ENCODE results near the gene S1PR3.

S1PR3 gene

DNA sequence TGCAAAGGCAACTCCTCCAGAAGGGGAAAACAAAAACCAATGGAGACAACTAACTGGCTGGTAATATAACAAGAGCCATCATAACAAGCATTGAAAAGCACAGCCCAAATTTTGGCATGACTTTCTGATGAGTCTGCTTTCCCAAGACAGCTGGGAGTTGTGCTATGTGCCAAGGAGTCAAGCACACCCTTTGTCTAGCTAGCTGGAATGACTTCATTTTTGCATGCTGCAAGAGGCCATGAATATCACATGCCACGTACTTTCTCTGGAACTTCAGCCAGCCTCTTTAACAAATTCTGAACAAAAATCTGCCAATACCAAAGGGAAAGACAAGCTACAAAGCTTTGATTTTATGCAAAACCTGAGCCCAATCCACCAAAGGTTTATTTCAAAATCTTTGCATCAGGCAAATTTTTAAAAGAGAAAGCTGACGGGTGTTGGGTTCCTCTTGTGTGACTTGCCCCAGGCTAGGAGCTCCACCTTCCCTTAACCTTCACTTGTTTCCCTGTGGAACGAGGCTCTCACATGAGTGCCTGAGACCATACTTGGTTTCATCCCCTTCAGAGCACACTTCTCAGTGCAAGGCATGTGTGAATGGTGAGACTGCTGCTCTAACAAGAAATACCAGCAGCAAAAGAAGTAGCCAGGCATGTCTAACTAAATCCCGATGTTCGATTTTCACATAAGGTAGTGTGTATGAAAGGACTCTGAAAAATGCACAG lies 47.3 kb downstream of the S1PR3 start:
- Histone ChIP-seq H3K27me3 (ENCODE audit: insufficient read depth, low read length) (no peaks in the 10 kb centered on the region), H2AFZ (ENCODE audit: low read length) (no peak overlapping the region), H3K4me3 (ENCODE audit: low read depth, low read length, poor library complexity, severe bottlenecking) (no peak overlapping the region), H3K9me2 (ENCODE audit: low read depth, low read length) (no peaks in the 10 kb centered on the region), H3K4me1 (ENCODE audit: insufficient read depth, low read length, severe bottlenecking) (no peaks in the 10 kb centered on the region), H3F3A (ENCODE audit: insufficient read depth, low read length) (no peaks in the 10 kb centered on the region), H3K9ac (ENCODE audit: low read length) (no peak overlapping the region), H3K9me3 (ENCODE audit: low read length) (no peaks in the 10 kb centered on the region), H3K4me2 (ENCODE audit: low read length) (no peak overlapping the region), H3K79me2 (ENCODE audit: insufficient read depth, low read length) (no peaks in the 10 kb centered on the region), H4K20me1 (ENCODE audit: insufficient read depth, low read length) (no peaks in the 10 kb centered on the region), H3K27ac (ENCODE audit: low read depth, low read length, poor library complexity, severe bottlenecking) (no peak overlapping the region), H3K36me3 (ENCODE audit: insufficient read depth, low read length) (no peaks in the 10 kb centered on the region)
- TF ChIP-seq, protein P1, sequence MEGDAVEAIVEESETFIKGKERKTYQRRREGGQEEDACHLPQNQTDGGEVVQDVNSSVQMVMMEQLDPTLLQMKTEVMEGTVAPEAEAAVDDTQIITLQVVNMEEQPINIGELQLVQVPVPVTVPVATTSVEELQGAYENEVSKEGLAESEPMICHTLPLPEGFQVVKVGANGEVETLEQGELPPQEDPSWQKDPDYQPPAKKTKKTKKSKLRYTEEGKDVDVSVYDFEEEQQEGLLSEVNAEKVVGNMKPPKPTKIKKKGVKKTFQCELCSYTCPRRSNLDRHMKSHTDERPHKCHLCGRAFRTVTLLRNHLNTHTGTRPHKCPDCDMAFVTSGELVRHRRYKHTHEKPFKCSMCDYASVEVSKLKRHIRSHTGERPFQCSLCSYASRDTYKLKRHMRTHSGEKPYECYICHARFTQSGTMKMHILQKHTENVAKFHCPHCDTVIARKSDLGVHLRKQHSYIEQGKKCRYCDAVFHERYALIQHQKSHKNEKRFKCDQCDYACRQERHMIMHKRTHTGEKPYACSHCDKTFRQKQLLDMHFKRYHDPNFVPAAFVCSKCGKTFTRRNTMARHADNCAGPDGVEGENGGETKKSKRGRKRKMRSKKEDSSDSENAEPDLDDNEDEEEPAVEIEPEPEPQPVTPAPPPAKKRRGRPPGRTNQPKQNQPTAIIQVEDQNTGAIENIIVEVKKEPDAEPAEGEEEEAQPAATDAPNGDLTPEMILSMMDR (IDR thresholded peaks at IDR 0.05; ENCODE audit: low read length) = no peak
- no peak for TF ChIP-seq EZH2 (IDR thresholded peaks at IDR 0.05; ENCODE audit: borderline replicate concordance, low read length)

DNA sequence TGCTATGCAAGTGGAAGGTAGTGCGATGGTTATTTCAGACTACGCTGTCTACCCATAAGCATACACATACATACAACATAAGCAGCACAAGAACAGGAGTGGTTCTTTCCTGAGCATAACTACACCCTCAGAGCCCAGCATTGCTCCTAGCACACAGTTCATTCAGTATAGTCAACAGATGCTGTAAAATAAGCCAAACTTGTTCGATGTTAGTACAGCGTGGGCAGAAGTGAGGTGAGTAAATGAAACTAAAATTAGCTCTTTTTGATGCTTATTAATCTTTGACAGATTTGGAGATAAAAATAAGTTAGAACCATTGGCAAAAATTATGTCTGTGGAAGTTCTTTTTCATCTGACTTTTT lies 47.8 kb downstream of the S1PR3 start:
- Histone ChIP-seq H2AFZ (ENCODE audit: low read length) (no peak overlapping the region), H3K9me2 (ENCODE audit: low read depth, low read length) (no peaks in the 10 kb centered on the region), H4K20me1 (ENCODE audit: insufficient read depth, low read length) (no peaks in the 10 kb centered on the region), H3F3A (ENCODE audit: insufficient read depth, low read length) (no peaks in the 10 kb centered on the region), H3K4me1 (ENCODE audit: insufficient read depth, low read length, severe bottlenecking) (no peaks in the 10 kb centered on the region), H3K27me3 (ENCODE audit: insufficient read depth, low read length) (no peaks in the 10 kb centered on the region), H3K27ac (ENCODE audit: low read depth, low read length, poor library complexity, severe bottlenecking) (no peak overlapping the region), H3K4me3 (ENCODE audit: low read depth, low read length, poor library complexity, severe bottlenecking) (no peak overlapping the region), H3K4me2 (ENCODE audit: low read length) (no peak overlapping the region), H3K79me2 (ENCODE audit: insufficient read depth, low read length) (no peaks in the 10 kb centered on the region), H3K36me3 (ENCODE audit: insufficient read depth, low read length) (no peaks in the 10 kb centered on the region), H3K9ac (ENCODE audit: low read length) (no peak overlapping the region), H3K9me3 (ENCODE audit: low read length) (no peaks in the 10 kb centered on the region)
- TF ChIP-seq, protein P1 (IDR thresholded peaks at IDR 0.05; ENCODE audit: low read length) = no peak
- TF ChIP-seq EZH2 (IDR thresholded peaks at IDR 0.05; ENCODE audit: borderline replicate concordance, low read length) = no peak

DNA sequence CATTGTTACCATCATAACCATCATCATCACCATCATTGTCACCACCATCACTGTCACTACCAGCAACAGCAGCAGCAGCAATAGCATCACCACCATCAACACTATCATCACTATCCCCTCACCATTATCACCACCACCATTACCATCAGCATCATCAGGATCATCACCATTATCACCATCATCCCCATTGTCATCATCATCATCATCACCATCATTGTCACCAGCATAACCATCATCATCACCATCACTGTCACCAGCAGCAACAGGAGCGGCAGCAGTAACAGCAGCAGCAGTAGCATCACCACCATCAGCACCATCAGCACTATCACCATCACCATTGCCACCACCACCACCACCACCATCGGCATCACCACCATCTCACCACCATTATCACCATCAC lies 48.4 kb downstream of the S1PR3 start:
- Histone ChIP-seq H3K36me3 (ENCODE audit: insufficient read depth, low read length) (no peaks in the 10 kb centered on the region), H3K27ac (ENCODE audit: low read depth, low read length, poor library complexity, severe bottlenecking) (no peak overlapping the region), H3K4me2 (ENCODE audit: low read length) (no peak overlapping the region), H2AFZ (ENCODE audit: low read length) (no peak overlapping the region), H3K9ac (ENCODE audit: low read length) (no peak overlapping the region), H3K4me3 (ENCODE audit: low read depth, low read length, poor library complexity, severe bottlenecking) (no peak overlapping the region), H3K9me2 (ENCODE audit: low read depth, low read length) (no peaks in the 10 kb centered on the region), H3K27me3 (ENCODE audit: insufficient read depth, low read length) (no peaks in the 10 kb centered on the region), H3K4me1 (ENCODE audit: insufficient read depth, low read length, severe bottlenecking) (no peaks in the 10 kb centered on the region), H3K9me3 (ENCODE audit: low read length) (no peaks in the 10 kb centered on the region), H3K79me2 (ENCODE audit: insufficient read depth, low read length) (no peaks in the 10 kb centered on the region), H3F3A (ENCODE audit: insufficient read depth, low read length) (no peaks in the 10 kb centered on the region), H4K20me1 (ENCODE audit: insufficient read depth, low read length) (no peaks in the 10 kb centered on the region)
- no peak for TF ChIP-seq EZH2 (IDR thresholded peaks at IDR 0.05; ENCODE audit: borderline replicate concordance, low read length)
- TF ChIP-seq, protein P1 (IDR thresholded peaks at IDR 0.05; ENCODE audit: low read length) = no peak

All from OCI-LY1 (cell line).